NCI-H446 treated with DMSO at 0.1 percent for 48 hours (cell line): Measurements from ENCODE around the gene VMP1.
"Not testable (repeated sequence)": the region's sequence is repeated elsewhere in the genome, so short reads cannot be mapped to it uniquely, and the experiment has no call there.

Experiments
- DNase-seq: peaks from one replicate; lab custom pipeline; 2025; lab: John Stamatoyannopoulos, UW

The VMP1 gene

DNA sequence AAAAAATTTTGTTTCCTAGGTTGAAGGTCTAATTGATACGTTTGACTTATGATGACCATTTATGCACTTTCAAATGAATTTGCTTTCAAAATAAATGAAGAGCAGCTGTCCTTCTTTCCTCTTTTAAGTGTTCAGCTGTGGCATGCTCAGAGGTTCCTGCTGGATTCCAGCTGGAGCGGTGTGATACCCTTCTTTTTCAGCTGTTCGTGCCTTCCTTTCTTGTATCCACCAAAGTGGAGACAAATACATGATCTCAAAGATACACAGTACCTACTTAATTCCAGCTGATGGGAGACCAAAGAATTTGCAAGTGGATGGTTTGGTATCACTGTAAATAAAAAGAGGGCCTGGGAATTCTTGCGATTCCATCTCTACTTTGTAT is 134.4 kb downstream of the VMP1 start:
- DNase-seq: not testable (repeated sequence)

- DNase-seq: no peak
Observed at GRCh38 chr17:59842901-59843652, 135.6 kb downstream of the VMP1 start.

DNA sequence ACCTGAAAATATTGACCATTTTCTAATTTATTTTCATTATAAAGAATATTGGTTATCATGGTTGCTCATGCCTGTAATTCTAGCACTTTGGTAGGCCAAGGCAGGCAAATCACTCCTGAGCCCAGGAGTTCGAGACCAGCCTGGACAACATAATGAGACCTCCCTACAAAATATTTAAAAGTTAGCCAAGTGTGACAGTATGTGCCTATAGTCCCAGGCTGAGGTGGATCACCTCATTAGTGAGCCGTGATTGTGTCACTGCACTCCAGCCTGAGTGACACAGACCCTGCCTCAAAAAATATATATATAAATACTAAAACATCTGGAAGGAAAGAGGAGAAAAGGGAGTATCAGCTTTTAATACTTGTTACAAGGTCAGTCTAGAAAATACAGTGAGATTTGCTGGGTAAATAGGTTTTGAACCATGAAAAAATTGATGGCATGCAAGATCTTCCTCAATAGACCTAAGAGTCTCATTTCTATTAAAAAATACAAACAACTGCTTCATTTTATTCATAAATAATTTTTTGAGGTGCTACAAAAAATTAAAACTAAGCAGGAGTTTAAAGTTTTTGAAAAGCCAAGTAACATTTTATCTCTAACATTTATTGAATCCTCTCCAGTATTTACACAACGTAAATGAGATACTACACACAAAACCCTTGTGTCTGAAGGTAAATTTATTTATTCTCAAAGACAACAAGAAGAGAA is 137.6 kb downstream of the VMP1 start:
- no peak for DNase-seq

GRCh38 chr17:59845595-59846393 is 138.3 kb downstream of the VMP1 start:
- DNase-seq: peak; percentile 63

DNA sequence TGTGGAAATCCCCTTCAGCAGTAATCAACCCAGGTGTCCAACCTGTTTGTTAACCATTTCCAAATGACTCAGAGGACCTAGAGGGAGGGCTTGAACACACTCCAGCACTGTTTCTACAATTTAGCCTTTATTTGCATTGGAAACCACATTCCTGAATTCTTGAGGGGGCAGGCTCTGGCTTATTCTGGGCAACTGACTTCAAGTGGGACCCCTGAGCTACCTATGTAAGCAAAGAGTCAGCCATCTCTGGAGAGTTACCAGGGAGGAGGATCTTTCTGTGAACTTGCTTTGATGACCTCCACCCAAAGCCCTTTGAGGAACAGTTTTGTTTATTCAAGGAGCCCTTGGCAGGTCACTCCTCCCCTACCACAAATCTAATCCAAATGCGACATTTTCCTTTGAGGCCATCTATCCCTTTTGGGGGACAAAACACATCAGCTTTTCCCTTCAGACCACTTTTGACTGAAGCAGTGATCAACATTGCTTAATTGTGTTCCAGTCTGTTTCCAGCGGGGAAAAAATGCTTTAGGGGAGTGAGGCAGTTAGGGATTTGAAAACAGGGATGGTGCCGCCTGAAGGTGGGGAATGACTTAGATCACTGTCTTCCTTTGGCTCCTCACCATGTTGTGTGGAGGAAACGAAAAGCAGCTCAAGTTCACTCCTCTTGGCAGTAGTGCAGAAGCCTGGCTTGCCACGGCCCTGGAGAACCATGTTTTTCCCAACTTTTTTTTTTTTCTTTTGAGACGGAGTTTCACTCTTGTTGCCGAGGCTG is 139.1 kb downstream of the VMP1 start:
- peak; percentile 51 for DNase-seq

DNA sequence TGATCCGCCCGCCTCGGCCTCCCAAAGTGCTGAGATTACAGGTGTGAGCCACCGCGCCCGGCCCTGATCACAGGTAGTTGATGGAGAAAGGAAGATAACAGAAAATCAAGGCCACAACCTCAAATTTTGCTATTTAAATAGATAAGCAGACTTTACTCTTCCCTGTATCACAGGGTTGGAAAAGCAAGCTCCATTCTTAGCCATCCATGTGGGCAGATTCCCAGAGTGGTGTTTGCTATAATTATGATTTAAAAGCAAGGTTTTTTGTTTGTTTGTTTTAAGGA is 140.9 kb downstream of the VMP1 start:
- DNase-seq: no peak

- no peak for DNase-seq
Observed at GRCh38 chr17:59848778-59849177, 141.3 kb downstream of the VMP1 start.

GRCh38 chr17:59850311-59850710 is 142.9 kb downstream of the VMP1 start:
- not testable (repeated sequence) for DNase-seq

DNA sequence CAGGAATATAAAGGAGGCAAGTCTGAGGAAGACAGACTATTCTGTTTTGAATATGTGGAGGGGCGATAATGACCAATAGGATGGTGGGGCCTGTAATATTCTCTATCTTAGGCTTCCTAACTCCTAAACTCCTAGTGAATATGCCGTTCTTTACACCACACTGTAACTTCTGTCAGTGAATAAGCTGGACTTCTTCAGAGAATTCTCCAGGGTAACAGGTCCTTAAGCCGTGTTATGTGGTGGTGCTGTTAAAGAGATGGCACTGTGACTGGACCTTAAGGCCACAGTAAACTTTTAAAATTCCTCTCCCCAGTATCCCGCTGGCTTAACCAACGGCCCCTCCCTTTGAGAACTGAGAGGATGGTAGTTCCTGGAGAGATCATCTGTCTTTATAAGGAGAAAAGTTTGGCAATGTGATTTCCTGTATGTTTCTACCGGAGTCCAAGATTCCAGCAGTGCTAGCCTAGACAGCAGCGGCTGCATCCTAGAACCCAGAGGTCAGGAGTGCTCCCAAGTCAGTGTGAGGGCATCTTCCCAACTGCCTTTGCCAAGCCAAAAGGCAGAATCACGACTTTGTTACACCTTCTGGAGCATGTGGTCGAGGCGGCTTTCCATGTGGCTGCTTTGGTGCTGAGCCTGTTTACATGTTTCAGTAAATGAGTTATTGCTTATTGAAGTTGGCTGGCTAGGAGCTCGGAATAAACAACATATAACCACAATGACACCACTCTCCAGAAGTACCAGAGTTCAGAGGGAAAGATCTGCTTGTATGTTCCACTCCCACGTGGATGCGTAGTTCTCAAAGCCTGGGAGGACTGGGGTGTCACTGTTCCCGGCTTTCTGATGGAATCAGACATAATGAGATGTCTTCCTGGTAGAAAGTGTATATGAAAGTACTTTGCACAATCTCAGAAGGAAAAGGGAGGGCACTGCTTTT is 144.3 kb downstream of the VMP1 start:
- no peak for DNase-seq

DNA sequence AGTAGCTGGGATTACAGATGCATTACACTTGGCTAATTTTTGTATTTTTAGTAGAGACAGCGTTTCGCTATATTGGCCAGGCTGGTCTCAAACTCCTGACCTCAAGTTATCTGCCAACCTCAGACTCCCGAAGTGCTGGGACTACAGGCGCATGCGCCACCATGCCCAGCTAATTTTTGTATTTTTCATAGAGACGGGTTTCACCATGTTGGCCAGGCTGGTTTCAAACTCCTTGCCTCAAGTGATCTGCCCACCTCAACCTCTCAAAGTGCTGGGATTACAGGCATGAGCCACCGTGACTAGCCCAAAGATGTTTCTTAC is 145.4 kb downstream of the VMP1 start:
- DNase-seq: not testable (repeated sequence)

DNA sequence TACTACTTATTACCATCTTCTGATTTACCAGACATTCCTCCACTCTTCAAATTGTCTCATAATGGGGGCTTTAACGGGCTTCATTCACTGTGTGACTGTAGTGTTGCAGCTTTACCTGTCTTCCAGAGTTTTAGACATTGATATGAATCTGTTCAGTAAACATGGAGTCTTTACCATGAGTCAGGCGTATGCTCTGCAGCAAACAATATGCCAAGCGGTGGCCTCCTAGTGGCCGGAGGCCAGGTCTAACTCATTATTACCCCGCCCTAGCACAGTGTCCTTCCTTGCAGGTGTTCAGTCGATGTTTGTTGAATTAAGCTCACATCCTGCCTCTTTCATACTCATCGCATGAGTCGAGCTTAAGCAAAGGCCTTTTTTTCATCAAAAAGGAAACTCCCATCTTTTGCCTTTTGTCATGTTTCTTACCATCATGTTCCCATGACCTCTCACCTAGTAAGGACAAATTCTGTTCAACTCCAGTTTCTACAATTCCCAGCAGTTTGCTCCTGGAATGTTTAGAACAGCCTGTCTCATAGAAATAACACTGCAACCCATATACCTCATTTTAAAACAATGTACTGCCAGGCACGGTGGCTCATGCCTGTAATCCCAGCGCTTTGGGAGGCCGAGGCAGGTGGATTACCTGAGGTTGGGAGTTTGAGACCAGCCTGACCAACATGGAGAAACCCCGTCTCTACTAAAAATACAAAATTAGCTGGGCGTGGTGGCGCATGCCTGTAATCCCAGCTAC is 145.9 kb downstream of the VMP1 start:
- DNase-seq: no peak

- not testable (repeated sequence) for DNase-seq
Observed at GRCh38 chr17:59853919-59854729, 146.7 kb downstream of the VMP1 start.

- DNase-seq: no peak
Observed at GRCh38 chr17:59856859-59857794, 149.7 kb downstream of the VMP1 start.

- no peak for DNase-seq
Observed at GRCh38 chr17:59858167-59858816, 150.8 kb downstream of the VMP1 start.

- no peak for DNase-seq
Observed at GRCh38 chr17:59858932-59859331, 151.5 kb downstream of the VMP1 start.

DNA sequence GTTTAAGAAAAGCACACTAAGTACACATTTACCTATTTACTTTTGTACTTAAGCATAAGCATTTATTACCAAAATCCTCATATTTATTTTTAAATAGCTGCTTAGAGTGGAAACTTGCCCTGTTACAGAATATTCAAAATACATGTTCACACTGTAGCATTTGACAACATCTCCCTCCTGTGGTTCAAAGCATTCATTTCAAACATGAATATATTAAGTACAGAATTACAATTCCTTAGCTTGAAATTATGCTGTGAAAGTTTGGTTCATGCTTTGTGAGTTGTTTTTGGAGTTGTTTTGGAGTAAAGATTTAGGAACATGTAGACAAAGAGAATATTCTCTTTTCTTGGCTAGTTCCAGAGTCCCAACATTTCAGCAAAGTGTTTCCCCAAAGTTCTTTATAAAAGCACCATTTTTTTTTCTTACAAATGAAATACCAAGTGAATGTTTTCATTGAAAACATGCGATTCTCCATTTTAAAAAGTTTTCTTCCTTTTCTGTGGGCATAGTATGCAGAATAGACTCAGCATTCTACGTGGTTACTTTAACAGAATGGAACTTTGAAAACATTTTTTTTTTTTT is 152.1 kb downstream of the VMP1 start:
- DNase-seq: no peak

- DNase-seq: no peak
Observed at GRCh38 chr17:59863616-59864015, 156.2 kb downstream of the VMP1 start.

DNA sequence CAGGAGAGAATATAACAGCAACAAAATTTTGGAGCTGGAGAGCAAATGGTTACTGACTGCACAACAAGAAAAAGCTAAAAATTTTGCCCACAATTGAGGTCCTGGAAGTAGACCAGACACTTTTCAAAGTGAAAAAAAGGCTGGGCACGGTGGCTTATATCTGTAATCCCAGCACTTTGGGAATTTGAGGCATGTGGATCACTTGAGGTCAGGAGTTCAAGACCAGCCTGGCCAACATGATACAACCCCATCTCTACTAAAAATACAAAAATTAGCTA is 162.4 kb downstream of the VMP1 start:
- no peak for DNase-seq
